ENCODE measurements around the gene CFAP69. TPM values are rescaled to one million over a fixed set of nuclear protein-coding genes. Genes with fewer than 3 reads are reported as not detected.
"Not testable (repeated sequence)": the region's sequence is repeated elsewhere in the genome, so short reads cannot be mapped to it uniquely, and the experiment has no call there.

Gene CFAP69
- total RNA-seq, 1 experiment from 2014 or later, result 3.1 TPM

- no peak overlapping the region for H3K27ac ChIP-seq (ENCODE audit: low read length)
- DNase-seq (no peak), ATAC-seq (no peak)
- no peak overlapping the region for H3K4me3 ChIP-seq (ENCODE audit: low read length)
- H3K79me2 ChIP-seq (ENCODE audit: low read length), result peaks cover 63% of the 10 kb centered on the region
- H3F3A ChIP-seq (ENCODE audit: low read length, unreplicated experiment), result no peaks in the 10 kb centered on the region
- H3K4me1 ChIP-seq (ENCODE audit: insufficient read depth, low read length), result peaks cover 14% of the 10 kb centered on the region; the same call in 1 of the 2 replicates
- no TSS peak for BruUV-seq (replicated peaks)
- H3K9me2 ChIP-seq (replicated peaks; ENCODE audit: low read length), result no peaks in the 10 kb centered on the region
- ChIA-PET CTCF (no interaction called here), POLR2A (ENCODE audit: unreplicated experiment) (no interaction called here)
- no peak overlapping the region for H3K9ac ChIP-seq (ENCODE audit: low read length)
- no peak overlapping the region for H2AFZ ChIP-seq (ENCODE audit: low read length)
- no peak overlapping the region for H3K4me2 ChIP-seq (ENCODE audit: low read length)
- no peaks in the 10 kb centered on the region for H4K20me1 ChIP-seq (ENCODE audit: low read length)
- intact Hi-C loops (cut with micrococcal nuclease), result no loop called here
- TF ChIP-seq, protein P1, sequence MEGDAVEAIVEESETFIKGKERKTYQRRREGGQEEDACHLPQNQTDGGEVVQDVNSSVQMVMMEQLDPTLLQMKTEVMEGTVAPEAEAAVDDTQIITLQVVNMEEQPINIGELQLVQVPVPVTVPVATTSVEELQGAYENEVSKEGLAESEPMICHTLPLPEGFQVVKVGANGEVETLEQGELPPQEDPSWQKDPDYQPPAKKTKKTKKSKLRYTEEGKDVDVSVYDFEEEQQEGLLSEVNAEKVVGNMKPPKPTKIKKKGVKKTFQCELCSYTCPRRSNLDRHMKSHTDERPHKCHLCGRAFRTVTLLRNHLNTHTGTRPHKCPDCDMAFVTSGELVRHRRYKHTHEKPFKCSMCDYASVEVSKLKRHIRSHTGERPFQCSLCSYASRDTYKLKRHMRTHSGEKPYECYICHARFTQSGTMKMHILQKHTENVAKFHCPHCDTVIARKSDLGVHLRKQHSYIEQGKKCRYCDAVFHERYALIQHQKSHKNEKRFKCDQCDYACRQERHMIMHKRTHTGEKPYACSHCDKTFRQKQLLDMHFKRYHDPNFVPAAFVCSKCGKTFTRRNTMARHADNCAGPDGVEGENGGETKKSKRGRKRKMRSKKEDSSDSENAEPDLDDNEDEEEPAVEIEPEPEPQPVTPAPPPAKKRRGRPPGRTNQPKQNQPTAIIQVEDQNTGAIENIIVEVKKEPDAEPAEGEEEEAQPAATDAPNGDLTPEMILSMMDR (conservative IDR thresholded peaks at IDR 0.05; ENCODE audit: low read depth, low read length), result no peak
- H3K9me3 ChIP-seq (ENCODE audit: low read length), result no peaks in the 10 kb centered on the region
- H3K36me3 ChIP-seq (ENCODE audit: low read depth, low read length), result peaks cover 12% of the 10 kb centered on the region
- H3K27me3 ChIP-seq (ENCODE audit: low read length), result no peaks in the 10 kb centered on the region
Observed at GRCh38 chr7:90349305-90349704, 104.3 kb downstream of the CFAP69 start.

DNA sequence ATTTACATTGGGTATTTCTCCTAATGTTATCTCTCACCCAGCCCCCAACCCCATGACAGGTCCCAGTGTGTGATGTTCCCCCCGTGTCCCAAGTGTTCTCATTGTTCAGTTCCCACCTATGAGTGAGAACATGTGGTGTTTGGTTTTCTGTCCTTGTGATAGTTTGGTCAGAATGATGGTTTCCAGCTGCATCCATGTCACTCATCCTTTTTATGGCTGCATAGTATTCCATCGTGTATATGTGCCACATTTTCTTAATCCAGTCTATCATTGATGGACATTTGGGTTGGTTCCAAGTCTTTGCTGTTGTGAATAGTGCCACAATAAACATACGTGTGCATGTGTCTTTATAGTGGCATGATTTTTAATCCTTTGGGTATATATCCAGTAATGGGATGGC lies 105.1 kb downstream of the CFAP69 start:
- Histone ChIP-seq H3K36me3 (ENCODE audit: low read depth, low read length) (peaks cover 18% of the 10 kb centered on the region), H3K79me2 (ENCODE audit: low read length) (peaks cover 63% of the 10 kb centered on the region), H3K4me1 (ENCODE audit: insufficient read depth, low read length) (peaks cover 14% of the 10 kb centered on the region; the same call in 1 of the 2 replicates)
- H3K27me3 ChIP-seq (ENCODE audit: low read length); H3K4me3 ChIP-seq (ENCODE audit: low read length); H3K4me2 ChIP-seq (ENCODE audit: low read length); intact Hi-C loops (cut with micrococcal nuclease); H3K27ac ChIP-seq (ENCODE audit: low read length); H3K9me3 ChIP-seq (ENCODE audit: low read length); CTCF ChIA-PET; BruUV-seq (replicated peaks); H4K20me1 ChIP-seq (ENCODE audit: low read length); H3F3A ChIP-seq (ENCODE audit: low read length, unreplicated experiment); H3K9me2 ChIP-seq (replicated peaks; ENCODE audit: low read length); ATAC-seq; H3K9ac ChIP-seq (ENCODE audit: low read length); POLR2A ChIA-PET (ENCODE audit: unreplicated experiment); H2AFZ ChIP-seq (ENCODE audit: low read length); DNase-seq: not testable (repeated sequence)

DNA sequence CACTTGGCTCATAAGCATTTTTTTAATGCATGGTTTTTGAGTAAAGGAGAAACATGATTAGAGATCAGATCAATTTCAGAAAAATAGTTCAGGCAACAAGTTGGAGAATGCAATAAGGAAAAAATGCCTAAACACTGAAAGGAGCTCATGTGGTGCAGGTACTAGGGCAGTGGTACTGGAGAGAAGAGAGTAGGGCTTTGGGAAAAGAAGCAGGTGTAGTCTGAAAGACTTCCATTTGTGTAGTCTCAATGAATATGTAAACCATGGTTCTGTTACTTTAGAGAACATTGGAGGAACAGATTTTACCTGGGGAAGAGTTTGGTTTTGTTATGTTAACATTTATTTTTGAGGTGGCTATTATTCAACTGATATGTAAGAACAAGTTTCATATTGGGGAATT lies 107.0 kb downstream of the CFAP69 start:
- Histone ChIP-seq H3K27ac (ENCODE audit: low read length) (no peak overlapping the region), H3K79me2 (ENCODE audit: low read length) (peaks cover 58% of the 10 kb centered on the region), H3K4me2 (ENCODE audit: low read length) (no peak overlapping the region), H3K4me1 (ENCODE audit: insufficient read depth, low read length) (peaks cover 8% of the 10 kb centered on the region; the same call in 1 of the 2 replicates), H3K9me3 (ENCODE audit: low read length) (no peaks in the 10 kb centered on the region), H2AFZ (ENCODE audit: low read length) (no peak overlapping the region), H3K9ac (ENCODE audit: low read length) (no peak overlapping the region), H3K9me2 (replicated peaks; ENCODE audit: low read length) (no peaks in the 10 kb centered on the region), H3K36me3 (ENCODE audit: low read depth, low read length) (peaks cover 36% of the 10 kb centered on the region), H3K4me3 (ENCODE audit: low read length) (no peak overlapping the region), H3F3A (ENCODE audit: low read length, unreplicated experiment) (no peaks in the 10 kb centered on the region), H3K27me3 (ENCODE audit: low read length) (no peaks in the 10 kb centered on the region), H4K20me1 (ENCODE audit: low read length) (no peaks in the 10 kb centered on the region)
- CTCF ChIA-PET, result no interaction called here
- POLR2A ChIA-PET (ENCODE audit: unreplicated experiment), result no interaction called here
- ATAC-seq, result no peak
- BruUV-seq (replicated peaks), result no TSS peak
- intact Hi-C loops (cut with micrococcal nuclease), result no loop called here
- TF ChIP-seq EZH2 (IDR thresholded peaks at IDR 0.05; ENCODE audit: low read length, unreplicated experiment), result no peak
- TF ChIP-seq, protein P1 (conservative IDR thresholded peaks at IDR 0.05; ENCODE audit: low read depth, low read length), result no peak
- TF ChIP-seq EZH2phosphoT487 (IDR thresholded peaks at IDR 0.05; ENCODE audit: borderline replicate concordance, low read length), result no peak
- no peak for DNase-seq

Other genes with a start within 250 kb of the CFAP69 start
- 15.7 and 21.2 TPM in 2 replicates for gene STEAP1, start 90.7 kb upstream of the CFAP69 start, total RNA-seq (2014; rRNA removed)
- 4.7 and 7.0 TPM in 2 replicates for gene STEAP2, start 33.4 kb upstream of the CFAP69 start, total RNA-seq (2014; rRNA removed)
- not detected in 2 replicates for gene FAM237B, start 76.1 kb downstream of the CFAP69 start, total RNA-seq (2014; rRNA removed)
- gene GTPBP10, start 101.5 kb downstream of the CFAP69 start, total RNA-seq (2014; rRNA removed), result 13.0 and 23.5 TPM in 2 replicates
- gene CLDN12, start 158.3 kb downstream of the CFAP69 start, total RNA-seq (2014; rRNA removed), result 12.7 and 14.7 TPM in 2 replicates
- not detected in 2 replicates for gene PTTG1IP2, start 224.5 kb downstream of the CFAP69 start, total RNA-seq (2014; rRNA removed)

Data from PC-3 (cell line).